Activated CD4-positive, CD25-positive, alpha-beta regulatory T cell (primary cell): ENCODE measurements around the gene DEDD.
A peak's percentile ranks its signal among the peaks of the same experiment; 100 is the strongest.

Source experiments
- DNase-seq, 4 experiments: peaks; one replicate each; lab custom pipeline; 2025; lab: John Stamatoyannopoulos, UW

The DEDD gene

GRCh38 chr1:161072751-161073449 is 59.6 kb downstream of the DEDD start:
- DNase-seq: no peak

- DNase-seq: peak in 1 of 4 experiments; percentile 14
Observed at GRCh38 chr1:161071886-161072371, 60.5 kb downstream of the DEDD start.
